IMR-90 (cell line): ENCODE measurements around the gene MRE11. TPM values are rescaled to one million over a fixed set of nuclear protein-coding genes. Genes with fewer than 3 reads are reported as not detected.

Experiments
- ATAC-seq: fragments of 200-7000 bp; cut with Tn5 transposase; 2 replicates; pipeline ENCODE4 v1.9.1; 2020; ENCODE audit warnings: low read depth, mild to moderate bottlenecking, moderate library complexity
- BruUV-seq: library from RNA; stranded (reverse); fragments of 400-500 nt; replicated peaks from 2 replicates; lab custom pipeline; 2021; lab: Mats Ljungman, UMichigan
- CTCF ChIA-PET: fragments of 300-600 bp; formaldehyde crosslinking; extraction: SDS; loops from one replicate; lab custom pipeline; 2021; ENCODE audit warnings: antibody characterized with exemption; lab: Yijun Ruan, JAX
- POLR2A ChIA-PET: fragments of 300-600 bp; sonication (Branson Sonifier 250); formaldehyde crosslinking; loops from one replicate; lab custom pipeline; 2022; ENCODE audit warnings: antibody characterized with exemption; ENCODE audit not compliant: unreplicated experiment; lab: Charles Lee
- DNase-seq: peaks from one replicate; pipeline ENCODE4 v3.0.0; 2013
- H2AFZ ChIP-seq: replicated peaks from 2 replicates; pipeline ENCODE3; 2013; ENCODE audit warnings: low read length, mild to moderate bottlenecking; ENCODE audit not compliant: poor library complexity
- H2AK5ac ChIP-seq: 2 replicates; pipeline ENCODE4 v1.6.1; 2013; ENCODE audit warnings: low read depth, low read length, inconsistent platforms
- H2AK9ac ChIP-seq: replicated peaks from 2 replicates; pipeline ENCODE3; 2013; ENCODE audit warnings: mild to moderate bottlenecking, low read depth, low read length, moderate library complexity; ENCODE audit not compliant: poor library complexity
- H2BK120ac ChIP-seq: 2 replicates; pipeline ENCODE4 v1.6.1; 2013; ENCODE audit warnings: low read depth, low read length, inconsistent platforms
- H2BK15ac ChIP-seq: 3 replicates; pipeline ENCODE4 v1.6.1; 2013; ENCODE audit warnings: low read depth, low read length, inconsistent platforms
- H2BK20ac ChIP-seq: 2 replicates; pipeline ENCODE4 v1.6.1; 2013; ENCODE audit warnings: low read depth, mild to moderate bottlenecking, inconsistent platforms, low read length, moderate library complexity
- H2BK5ac ChIP-seq: 2 replicates; pipeline ENCODE4 v1.6.1; 2013; ENCODE audit warnings: mild to moderate bottlenecking, low read depth, low read length, inconsistent platforms; ENCODE audit not compliant: poor library complexity, severe bottlenecking
- H3K14ac ChIP-seq: replicated peaks from 2 replicates; pipeline ENCODE4 v1.6.1; 2013; ENCODE audit warnings: low read depth, low read length, inconsistent platforms
- H3K18ac ChIP-seq: 2 replicates; pipeline ENCODE4 v1.6.1; 2013; ENCODE audit warnings: low read depth, low read length, control low read depth
- H3K23ac ChIP-seq: 2 replicates; pipeline ENCODE4 v1.6.1; 2013; ENCODE audit warnings: low read depth, low read length, inconsistent platforms
- H3K27ac ChIP-seq: 2 replicates; pipeline ENCODE4 v1.5.1; 2013; ENCODE audit warnings: mild to moderate bottlenecking, control low read depth, low read length; ENCODE audit not compliant: insufficient read depth
- H3K27me3 ChIP-seq: 2 replicates; pipeline ENCODE4 v1.6.1; 2013; ENCODE audit warnings: low read length; ENCODE audit not compliant: control insufficient read depth, insufficient read depth
- H3K36me3 ChIP-seq: 2 replicates; pipeline ENCODE4 v1.6.1; 2013; ENCODE audit warnings: low read length, mixed read lengths; ENCODE audit not compliant: control insufficient read depth, insufficient read depth
- H3K4ac ChIP-seq: 2 replicates; pipeline ENCODE4 v1.6.1; 2013; ENCODE audit warnings: low read depth, low read length, inconsistent platforms
- H3K4me1 ChIP-seq: 2 replicates; pipeline ENCODE4 v1.6.1; 2013; ENCODE audit warnings: low read length, mixed read lengths; ENCODE audit not compliant: control insufficient read depth, insufficient read depth
- H3K4me2 ChIP-seq: 2 replicates; pipeline ENCODE4 v1.6.1; 2013; ENCODE audit warnings: low read depth, mild to moderate bottlenecking, control low read depth, low read length, moderate library complexity
- H3K4me3 ChIP-seq: 2 replicates; pipeline ENCODE4 v1.5.1; 2013; ENCODE audit warnings: low read depth, mild to moderate bottlenecking, control low read depth, low read length, moderate library complexity; ENCODE audit not compliant: insufficient read depth
- H3K56ac ChIP-seq: 2 replicates; pipeline ENCODE4 v1.6.1; 2013; ENCODE audit warnings: low read length, inconsistent platforms; ENCODE audit not compliant: insufficient read depth; ENCODE audit errors: extremely low read depth
- H3K79me1 ChIP-seq, 2 experiments: 2 replicates each; pipeline ENCODE4 v1.6.1; 2013; ENCODE audit warnings: low read length in 2 of 2, inconsistent platforms in 1 of 2, low read depth in 1 of 2
- H3K9ac ChIP-seq: 2 replicates; pipeline ENCODE4 v1.6.1; 2013; ENCODE audit warnings: low read depth, low read length, control low read depth
- H3K9me1 ChIP-seq: 2 replicates; pipeline ENCODE4 v1.6.1; 2013; ENCODE audit warnings: low read length, inconsistent platforms; ENCODE audit not compliant: insufficient read depth
- H3K9me3 ChIP-seq: 2 replicates; pipeline ENCODE4 v1.6.1; 2013; ENCODE audit warnings: low read length; ENCODE audit not compliant: control insufficient read depth, insufficient read depth
- H4K20me1 ChIP-seq: 2 replicates; pipeline ENCODE4 v1.6.1; 2013; ENCODE audit warnings: low read length, inconsistent platforms; ENCODE audit not compliant: insufficient read depth
- H4K5ac ChIP-seq: 2 replicates; pipeline ENCODE4 v1.6.1; 2013; ENCODE audit warnings: mild to moderate bottlenecking, low read depth, low read length, control low read depth
- H4K8ac ChIP-seq, 2 experiments: 2 replicates each; pipeline ENCODE4 v1.6.1; 2013; ENCODE audit warnings: low read depth in 2 of 2, low read length in 2 of 2, control low read depth in 1 of 2, inconsistent platforms in 1 of 2
- H4K91ac ChIP-seq: 2 replicates; pipeline ENCODE4 v1.6.1; 2013; ENCODE audit warnings: low read depth, low read length, inconsistent platforms; ENCODE audit not compliant: insufficient read depth
- BHLHE40 ChIP-seq: fragments of 150-350 bp; IDR thresholded peaks from 2 replicates; pipeline ENCODE4 v1.6.1; 2016; ENCODE audit warnings: mild to moderate bottlenecking, low read depth, low read length
- CEBPB ChIP-seq: IDR thresholded peaks from 2 replicates; pipeline ENCODE4 v1.6.1; 2012; ENCODE audit warnings: low read depth, low read length, improper control_type of control experiment
- CHD1 ChIP-seq: IDR thresholded peaks from 2 replicates; pipeline ENCODE4 v1.6.1; 2012; ENCODE audit warnings: low read depth, low read length, improper control_type of control experiment
- CTCF ChIP-seq: conservative IDR thresholded peaks from 2 replicates; pipeline ENCODE4 v1.5.1; 2012; ENCODE audit warnings: mild to moderate bottlenecking, low read depth, low read length, improper control_type of control experiment
- ELK1 ChIP-seq: fragments of 150-350 bp; IDR thresholded peaks from 2 replicates; pipeline ENCODE4 v1.6.1; 2016; ENCODE audit warnings: low read depth, mild to moderate bottlenecking, low read length, moderate library complexity, borderline replicate concordance
- FOS ChIP-seq: fragments of 150-350 bp; IDR thresholded peaks from 2 replicates; pipeline ENCODE4 v1.6.1; 2016; ENCODE audit warnings: low read depth, low read length
- MAFK ChIP-seq: IDR thresholded peaks from 2 replicates; pipeline ENCODE4 v1.6.1; 2012; ENCODE audit warnings: low read depth, low read length, improper control_type of control experiment
- MAZ ChIP-seq: IDR thresholded peaks from 2 replicates; pipeline ENCODE4 v1.6.1; 2012; ENCODE audit warnings: low read depth, mild to moderate bottlenecking, low read length, improper control_type of control experiment, moderate library complexity, borderline replicate concordance
- MXI1 ChIP-seq: IDR thresholded peaks from 2 replicates; pipeline ENCODE4 v1.6.1; 2012; ENCODE audit warnings: low read depth, mild to moderate bottlenecking, low read length, moderate library complexity, borderline replicate concordance
- NFE2L2 ChIP-seq: fragments of 150-350 bp; IDR thresholded peaks from 2 replicates; pipeline ENCODE4 v1.6.1; 2016; ENCODE audit warnings: low read depth, mild to moderate bottlenecking, low read length
- POLR2A ChIP-seq: IDR thresholded peaks from 2 replicates; pipeline ENCODE4 v1.6.1; 2012; ENCODE audit warnings: mild to moderate bottlenecking, low read depth, low read length
- RAD21 ChIP-seq: IDR thresholded peaks from 2 replicates; pipeline ENCODE4 v1.6.1; 2012; ENCODE audit warnings: low read length, improper control_type of control experiment
- RCOR1 ChIP-seq: IDR thresholded peaks from 2 replicates; pipeline ENCODE4 v1.6.1; 2012; ENCODE audit warnings: mild to moderate bottlenecking, low read length, improper control_type of control experiment; ENCODE audit not compliant: insufficient replicate concordance
- RFX5 ChIP-seq: IDR thresholded peaks from 2 replicates; pipeline ENCODE4 v1.8.0; 2012; ENCODE audit warnings: low read depth, mild to moderate bottlenecking, low read length, moderate library complexity
- SMC3 ChIP-seq: fragments of 150-350 bp; IDR thresholded peaks from 2 replicates; pipeline ENCODE4 v1.6.1; 2016; ENCODE audit warnings: low read depth, mild to moderate bottlenecking, antibody characterized with exemption, low read length, moderate library complexity
- USF2 ChIP-seq: fragments of 150-350 bp; IDR thresholded peaks from 2 replicates; pipeline ENCODE4 v1.6.1; 2017; ENCODE audit warnings: mild to moderate bottlenecking, antibody characterized with exemption, low read length, low read depth
- WGBS, 2 experiments: methylation state at CpG; one replicate each; pipeline versions ENCODE4 v1.1.5 to v1.1.7; 2013; ENCODE audit warnings: missing lambda C conversion rate in 2 of 2; ENCODE audit not compliant: insufficient read length in 1 of 2; ENCODE audit errors: extremely low coverage in 2 of 2; 5-methylcytosine and 5-hydroxymethylcytosine counted together
- dilution Hi-C: fragments of 300-500 bp; cut with HindIII; formaldehyde crosslinking; loops from one replicate; pipeline ENCODE4 v1.14.3; 2018; ENCODE audit warnings: low sequenced_read_pairs; ENCODE audit not compliant: unreplicated experiment
- in situ Hi-C: fragments of 300-500 bp; cut with MboI; formaldehyde crosslinking; loops from 3 replicates; pipeline ENCODE4 v1.14.3; 2019; ENCODE audit warnings: low sequenced_read_pairs, inconsistent platforms, mixed read lengths
- intact Hi-C: fragments of 100-400 bp; cut with micrococcal nuclease; formaldehyde crosslinking; loops from 2 replicates; pipeline ENCODE4 v1.10.0; 2022
- polyA plus RNA-seq, 3 experiments: library from polyadenylated mRNA; depleted of rRNA; stranded (reverse); fragments of >200 nt; gene quantifications; 2 replicates each; pipeline ENCODE4 v1.2.3, GENCODE V29; 2012; ENCODE audit warnings: low replicate concordance in 1 of 3
- total RNA-seq: library from RNA; depleted of rRNA; stranded (reverse); fragments of >200 nt; gene quantifications from 2 replicates; pipeline ENCODE4 v1.2.3, GENCODE V29; 2012

MRE11 gene
- total and polyA plus RNA-seq, 2 of the 4 experiments (the other 2 are of a cell fraction) = 9.0 to 15.6 TPM

GRCh38 chr11:94447149-94447548 is 46.5 kb downstream of the MRE11 start:
- no peak overlapping the region for H2AK5ac ChIP-seq
- in situ Hi-C loops = no loop called here
- no peaks in the 10 kb centered on the region for H3K79me1 ChIP-seq
- no peak overlapping the region for H2BK120ac ChIP-seq
- POLR2A ChIA-PET = no interaction called here
- no peak overlapping the region for H2AFZ ChIP-seq
- no peaks in the 10 kb centered on the region for H3K9me1 ChIP-seq
- DNase-seq (no peak), ATAC-seq (no peak)
- TF ChIP-seq MAZ = no peak
- TF ChIP-seq RFX5 = no peak
- TF ChIP-seq SMC3 = no peak
- no peak for TF ChIP-seq RAD21
- TF ChIP-seq RCOR1 = no peak
- no peak for TF ChIP-seq USF2
- no peak for TF ChIP-seq CEBPB
- TF ChIP-seq ELK1 = no peak
- TF ChIP-seq MXI1 = no peak
- TF ChIP-seq CTCF = no peak
- TF ChIP-seq FOS = no peak
- TF ChIP-seq NFE2L2 = no peak
- no peak for TF ChIP-seq CHD1
- no peak for TF ChIP-seq BHLHE40
- TF ChIP-seq POLR2A = no peak
- no peak for TF ChIP-seq MAFK
- H3K27me3 ChIP-seq = no peaks in the 10 kb centered on the region
- H3K4ac ChIP-seq = no peak overlapping the region
- no peak overlapping the region for H2BK5ac ChIP-seq
- no peak overlapping the region for H2BK15ac ChIP-seq
- H4K5ac ChIP-seq = no peak overlapping the region
- H3K23ac ChIP-seq = no peak overlapping the region
- no peak overlapping the region for H3K4me2 ChIP-seq
- intact Hi-C loops = no loop called here
- no peak overlapping the region for H3K27ac ChIP-seq
- dilution Hi-C loops = no loop called here
- H2AK9ac ChIP-seq = no peak overlapping the region
- no peak overlapping the region for H3K14ac ChIP-seq
- H3K4me3 ChIP-seq = no peak overlapping the region
- no peaks in the 10 kb centered on the region for H4K20me1 ChIP-seq
- H4K91ac ChIP-seq = no peak overlapping the region
- no peak overlapping the region for H3K9ac ChIP-seq
- peaks cover 2% of the 10 kb centered on the region; the same call in 1 of the 2 replicates for H3K4me1 ChIP-seq
- H2BK20ac ChIP-seq = no peak overlapping the region
- CTCF ChIA-PET = no interaction called here
- 82% methylated on average over 3 of the region's 4 CpGs; no CpG with 5 or more reads in 1 of the 2 experiments for whole genome bisulfite sequencing, 2 experiments
- no peak overlapping the region for H4K8ac ChIP-seq
- no TSS peak for BruUV-seq
- no peaks in the 10 kb centered on the region for H3K9me3 ChIP-seq
- no peak overlapping the region for H3K18ac ChIP-seq
- H3K56ac ChIP-seq = no peak overlapping the region
- peaks cover 1% of the 10 kb centered on the region; the same call in 1 of the 2 replicates for H3K36me3 ChIP-seq
